Vagina (tissue), 2 donors: ENCODE measurements around the gene YARS1. TPM values are rescaled to one million over a fixed set of nuclear protein-coding genes. Genes with fewer than 3 reads are reported as not detected.
"Not testable (repeated sequence)": the region's sequence is repeated elsewhere in the genome, so short reads cannot be mapped to it uniquely, and the experiment has no call there.

Experiments used
- DNase-seq, 2 donors: peaks; one replicate each; pipeline ENCODE4 v3.0.0-alpha.2; 2017; ENCODE audit errors: extremely low spot score in 2 of 2
- H3K27ac ChIP-seq: fragments of 200-600 bp; sonication (generic); one replicate; pipeline ENCODE4 v1.5.1; 2019
- H3K27me3 ChIP-seq: fragments of 200-600 bp; sonication (generic); one replicate; pipeline ENCODE4 v1.5.1; 2019
- H3K36me3 ChIP-seq, 2 donors: fragments of 200-600 bp; sonication (generic); one replicate each; pipeline ENCODE4 v1.5.1; 2017 to 2019
- H3K4me1 ChIP-seq: fragments of 200-600 bp; sonication (generic); one replicate; pipeline ENCODE4 v1.5.1; 2019
- H3K4me3 ChIP-seq, 2 donors: fragments of 200-600 bp; sonication (generic); 1 replicate in 1 of 2; 2 replicates in 1 of 2; pipeline ENCODE4 v1.5.1; 2016 to 2019
- H3K9me3 ChIP-seq: fragments of 200-600 bp; sonication (generic); one replicate; pipeline ENCODE4 v1.5.1; 2019
- CTCF ChIP-seq, 3 experiments: fragments of 450-650 bp in 2 of 3; fragments of 200-600 bp in 1 of 3; sonication (generic) in 1 of 3; IDR thresholded peaks; one replicate each; pipeline ENCODE4 v1.5.1; 2017 to 2019; ENCODE audit warnings: antibody characterized with exemption in 3 of 3, mild to moderate bottlenecking in 2 of 3, moderate library complexity in 2 of 3
- POLR2A ChIP-seq, 2 donors: fragments of 450-650 bp; IDR thresholded peaks; one replicate each; pipeline ENCODE4 v1.6.1; 2017; ENCODE audit warnings: antibody characterized with exemption in 2 of 2, mild to moderate bottlenecking in 2 of 2, moderate library complexity in 2 of 2
- POLR2AphosphoS5 ChIP-seq, 2 donors: sonication (generic); formaldehyde crosslinking; IDR thresholded peaks; one replicate each; pipeline ENCODE4 v1.9.0; 2017; ENCODE audit warnings: antibody characterized with exemption in 2 of 2, mild to moderate bottlenecking in 2 of 2, low read depth in 1 of 2; ENCODE audit not compliant: insufficient read depth in 1 of 2
- intact Hi-C: fragments of 100-400 bp; cut with DNase I; formaldehyde crosslinking; loops from one replicate; pipeline ENCODE4 v1.15.1; 2023
- total RNA-seq: library from RNA; depleted of rRNA; stranded (reverse); fragments of >200 nt; gene quantifications from one replicate; pipeline ENCODE4 v1.2.3, GENCODE V29; 2016

YARS1 gene
- total RNA-seq, 1 donor from 2014 or later = 41.3 TPM

GRCh38 chr1:32798679-32799416 lies 18.3 kb downstream of the YARS1 start:
- TF ChIP-seq POLR2AphosphoS5 (IDR thresholded peaks at IDR 0.05; ENCODE audit: insufficient read depth in 1 of 2, low read depth in 1 of 2) = no peak
- no peak for TF ChIP-seq POLR2A (IDR thresholded peaks at IDR 0.05)
- no peak for TF ChIP-seq CTCF (IDR thresholded peaks at IDR 0.05)
- Histone ChIP-seq H3K27me3 (no peaks in the 10 kb centered on the region), H3K9me3 (no peaks in the 10 kb centered on the region), H3K4me1 (no peaks in the 10 kb centered on the region), H3K4me3 (no peak overlapping the region), H3K27ac (no peak overlapping the region), H3K36me3 (peaks cover 0 to 30% of the 10 kb centered on the region in 2 donors)
- intact Hi-C loops = no loop called here
- DNase-seq = no peak

DNA sequence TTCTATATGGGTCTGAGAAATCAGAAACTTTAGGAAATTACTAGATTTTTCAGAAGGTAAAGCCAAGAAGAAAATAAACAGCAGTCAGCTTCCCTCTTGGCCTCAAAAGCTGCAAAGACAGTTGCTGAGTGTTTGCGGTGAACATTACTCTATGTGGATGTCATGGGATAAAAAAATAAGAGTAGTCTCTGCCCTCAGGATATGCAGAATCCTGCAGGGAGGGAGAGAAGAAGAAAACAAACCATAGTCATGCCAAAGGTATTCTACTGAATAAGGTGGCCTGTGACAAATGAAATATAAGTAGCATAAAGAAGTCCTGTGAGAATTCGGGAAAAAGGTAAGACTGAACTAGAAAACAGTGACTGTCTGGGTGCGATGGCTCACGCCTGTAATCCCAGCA lies 19.0 kb downstream of the YARS1 start:
- TF ChIP-seq POLR2A (IDR thresholded peaks at IDR 0.05) = no peak
- Histone ChIP-seq H3K27ac (no peak overlapping the region), H3K27me3 (no peaks in the 10 kb centered on the region), H3K4me1 (no peaks in the 10 kb centered on the region), H3K4me3 (no peak overlapping the region), H3K9me3 (no peaks in the 10 kb centered on the region), H3K36me3 (peaks cover 0 to 27% of the 10 kb centered on the region in 2 donors)
- intact Hi-C loops = no loop called here
- DNase-seq = no peak

GRCh38 chr1:32797456-32797855 lies 19.7 kb downstream of the YARS1 start:
- Histone ChIP-seq H3K27me3 (no peaks in the 10 kb centered on the region), H3K9me3 (no peaks in the 10 kb centered on the region), H3K27ac (no peak overlapping the region), H3K36me3 (peaks cover 0 to 25% of the 10 kb centered on the region in 2 donors), H3K4me3 (no peak overlapping the region), H3K4me1 (no peaks in the 10 kb centered on the region)
- TF ChIP-seq POLR2AphosphoS5 (IDR thresholded peaks at IDR 0.05; ENCODE audit: insufficient read depth in 1 of 2, low read depth in 1 of 2) (no peak), POLR2A (IDR thresholded peaks at IDR 0.05) (no peak), CTCF (IDR thresholded peaks at IDR 0.05) (no peak)
- DNase-seq = no peak
- intact Hi-C loops = no loop called here

GRCh38 chr1:32795763-32796162 lies 21.4 kb downstream of the YARS1 start:
- H3K4me1 ChIP-seq, H3K4me3 ChIP-seq, H3K9me3 ChIP-seq, intact Hi-C loops, DNase-seq, H3K27me3 ChIP-seq, H3K27ac ChIP-seq: not testable (repeated sequence)
- peaks cover 0 to 38% of the 10 kb centered on the region in 2 donors for H3K36me3 ChIP-seq

GRCh38 chr1:32791881-32792280 lies 25.3 kb downstream of the YARS1 start:
- no peaks in the 10 kb centered on the region for H3K27me3 ChIP-seq
- no peak overlapping the region for H3K27ac ChIP-seq
- H3K9me3 ChIP-seq = no peaks in the 10 kb centered on the region
- DNase-seq = no peak
- peaks cover 0 to 33% of the 10 kb centered on the region in 2 donors for H3K36me3 ChIP-seq
- H3K4me1 ChIP-seq = no peaks in the 10 kb centered on the region
- intact Hi-C loops = no loop called here
- no peak overlapping the region for H3K4me3 ChIP-seq
- TF ChIP-seq CTCF (IDR thresholded peaks at IDR 0.05) (no peak), POLR2A (IDR thresholded peaks at IDR 0.05) (no peak), POLR2AphosphoS5 (IDR thresholded peaks at IDR 0.05; ENCODE audit: insufficient read depth in 1 of 2, low read depth in 1 of 2) (no peak)

DNA sequence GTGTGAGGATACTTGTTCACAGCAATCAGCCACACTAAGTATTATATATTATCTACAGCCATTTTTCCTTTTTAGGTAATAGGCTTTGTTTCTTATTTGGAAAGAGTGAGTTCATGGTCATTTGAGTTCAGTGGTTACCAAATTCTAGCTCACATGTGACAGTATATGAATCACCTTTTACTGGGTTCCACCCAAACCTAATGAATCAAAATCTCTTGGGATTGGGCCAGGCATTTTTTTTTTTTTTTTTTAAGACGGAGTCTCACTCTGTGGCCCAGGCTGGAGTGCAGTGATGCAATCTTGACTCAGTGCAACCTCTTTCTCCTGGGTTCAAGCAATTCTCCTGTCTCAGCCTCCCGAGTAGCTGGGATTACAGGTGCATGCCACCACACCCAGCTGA lies 27.8 kb downstream of the YARS1 start:
- H3K4me1 ChIP-seq, H3K4me3 ChIP-seq, H3K27me3 ChIP-seq, H3K9me3 ChIP-seq, intact Hi-C loops, DNase-seq: not testable (repeated sequence)
- Histone ChIP-seq H3K27ac (peak overlapping the region; percentile 45), H3K36me3 (peaks cover 0 to 36% of the 10 kb centered on the region in 2 donors)
- TF ChIP-seq POLR2AphosphoS5 (IDR thresholded peaks at IDR 0.05; ENCODE audit: insufficient read depth in 1 of 2, low read depth in 1 of 2) = peak in 1 of 2 donors; percentile 81
